Measurements from ENCODE around the gene C4orf54.

The C4orf54 gene

DNA sequence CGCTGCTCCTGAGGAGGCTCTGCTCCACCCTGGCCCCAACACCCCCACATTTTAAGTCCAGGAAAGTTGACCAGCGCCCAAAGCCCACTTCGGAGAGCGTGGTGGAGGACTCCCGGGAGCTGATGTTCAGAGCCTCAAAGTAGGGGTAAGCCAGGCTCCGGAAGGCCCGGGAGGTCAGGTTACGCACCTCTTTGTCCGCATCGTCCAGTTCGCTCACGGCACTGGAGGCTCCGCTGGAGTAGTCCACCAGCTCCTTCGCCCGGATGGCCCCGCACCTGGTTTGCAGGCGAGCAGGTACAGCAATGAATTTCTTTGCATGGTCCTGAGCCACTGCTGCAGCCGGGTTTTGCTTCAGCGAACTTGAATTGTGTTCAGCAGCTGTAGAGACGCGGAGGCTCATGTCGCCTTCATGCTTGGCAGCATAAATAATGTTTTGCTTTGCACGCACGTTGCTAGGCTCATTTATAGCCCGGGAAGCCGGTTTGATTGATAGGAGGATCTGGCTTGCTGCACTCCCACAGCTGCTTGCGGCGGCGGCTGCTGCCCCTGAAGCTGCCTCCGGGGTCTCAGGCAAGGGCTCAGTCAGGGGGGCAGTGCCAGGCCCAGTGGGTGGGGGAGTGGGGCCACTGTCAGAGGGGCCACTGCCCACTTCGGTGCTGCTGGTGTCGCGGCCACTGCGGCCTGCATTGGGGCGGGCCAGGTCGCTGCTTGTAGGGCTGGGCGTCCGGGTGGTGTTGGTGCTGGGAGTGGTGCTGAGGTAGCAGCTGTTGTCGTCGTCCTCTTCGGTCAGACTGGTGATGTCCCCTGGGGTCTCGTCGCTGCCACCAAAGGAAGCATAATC lies 4.8 kb downstream of the C4orf54 start:
- in situ Hi-C loops (cut with MboI; ENCODE audit: low sequenced_read_pairs), result no loop called here

DNA sequence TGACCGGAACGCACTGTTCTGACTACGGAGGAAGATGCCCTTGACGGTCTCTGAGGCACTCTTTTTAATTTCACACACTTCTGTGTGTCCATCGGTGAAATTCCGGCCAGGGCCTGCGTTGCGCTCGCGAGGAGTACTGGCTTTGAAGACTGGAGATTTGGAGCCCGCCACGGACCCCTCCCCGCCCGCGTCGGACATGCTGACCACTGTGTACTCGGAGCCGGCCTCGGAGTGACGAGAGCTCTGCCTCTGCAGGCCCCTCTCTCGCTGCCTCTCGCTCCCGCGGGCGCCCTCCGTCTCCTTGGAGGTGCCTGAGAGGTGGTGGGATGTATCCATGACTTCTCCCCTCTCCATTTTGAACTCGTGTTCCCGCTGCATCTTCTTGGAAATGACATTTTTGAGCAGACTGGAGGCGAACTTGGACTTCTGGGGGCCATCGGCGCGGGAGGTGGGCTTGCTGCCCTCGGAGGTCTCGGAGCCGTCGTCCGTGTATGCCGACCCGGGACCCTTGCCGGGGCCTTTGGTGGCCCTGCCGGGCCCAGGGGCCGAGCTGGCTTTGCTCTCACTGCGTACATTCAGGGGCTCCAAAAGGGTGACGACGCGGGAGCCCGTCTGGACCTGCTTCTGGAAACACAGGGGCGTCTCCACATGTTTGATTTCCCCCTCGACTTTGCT lies 5.7 kb downstream of the C4orf54 start:
- in situ Hi-C loops (cut with MboI; ENCODE audit: low sequenced_read_pairs), result no loop called here

DNA sequence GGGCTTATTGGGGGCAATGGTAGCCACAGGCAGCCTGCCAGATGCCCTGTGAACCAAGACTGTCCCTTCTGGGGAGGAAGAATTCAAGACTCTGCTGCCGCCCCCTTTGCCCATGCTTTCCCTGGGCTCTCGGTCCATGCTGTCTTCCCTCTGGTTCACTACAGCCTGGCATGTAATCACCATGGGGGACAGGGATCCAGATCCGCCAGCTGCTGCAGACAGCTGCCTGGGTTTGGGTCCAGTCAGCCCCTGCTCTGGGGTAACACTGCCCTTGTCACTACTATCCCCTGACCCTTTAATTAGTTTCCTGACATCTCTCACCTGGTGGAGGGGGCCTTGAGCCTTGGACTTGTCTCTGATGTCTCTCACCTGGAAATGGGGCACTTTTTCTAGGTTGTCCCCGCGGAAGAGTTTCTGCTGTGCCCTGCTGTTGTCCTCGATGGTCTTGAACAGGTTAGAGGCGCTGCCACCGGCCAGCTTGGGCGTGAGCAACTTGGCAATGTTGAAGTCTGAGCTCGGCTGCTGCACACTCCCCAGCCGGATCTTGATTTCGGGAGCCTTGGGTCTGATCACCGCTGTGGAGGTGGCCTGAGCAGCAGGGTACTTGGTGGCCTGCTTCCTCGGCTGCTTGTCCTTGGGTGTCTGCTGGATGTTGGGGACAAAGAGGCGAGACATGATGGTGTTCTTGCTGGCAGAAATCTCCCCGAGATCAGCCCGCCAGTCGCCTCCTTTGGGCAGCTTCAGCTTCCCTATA lies 6.4 kb downstream of the C4orf54 start:
- in situ Hi-C loops (cut with MboI; ENCODE audit: low sequenced_read_pairs), result no loop called here

DNA sequence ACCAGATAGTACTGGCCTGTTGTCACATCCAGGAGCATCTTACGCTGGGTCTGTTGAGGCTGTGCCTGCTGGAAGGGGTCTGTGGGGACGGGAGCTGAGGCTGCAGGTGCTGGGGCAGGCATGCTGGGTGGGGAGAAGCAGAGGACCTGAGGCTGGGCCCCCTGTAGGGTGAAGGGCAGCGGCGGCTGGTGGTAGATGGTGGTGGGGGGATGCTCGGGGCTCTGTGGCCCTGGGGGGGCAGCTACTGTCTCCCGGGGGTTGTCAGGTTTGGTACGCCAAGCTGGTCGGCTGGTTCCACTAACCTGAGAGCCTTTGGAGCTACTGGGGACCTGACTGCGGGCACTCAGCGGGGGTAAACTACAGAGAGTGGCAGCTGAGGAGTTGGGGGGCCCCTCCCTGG lies 7.8 kb downstream of the C4orf54 start:
- in situ Hi-C loops (cut with MboI; ENCODE audit: low sequenced_read_pairs), result no loop called here

DNA sequence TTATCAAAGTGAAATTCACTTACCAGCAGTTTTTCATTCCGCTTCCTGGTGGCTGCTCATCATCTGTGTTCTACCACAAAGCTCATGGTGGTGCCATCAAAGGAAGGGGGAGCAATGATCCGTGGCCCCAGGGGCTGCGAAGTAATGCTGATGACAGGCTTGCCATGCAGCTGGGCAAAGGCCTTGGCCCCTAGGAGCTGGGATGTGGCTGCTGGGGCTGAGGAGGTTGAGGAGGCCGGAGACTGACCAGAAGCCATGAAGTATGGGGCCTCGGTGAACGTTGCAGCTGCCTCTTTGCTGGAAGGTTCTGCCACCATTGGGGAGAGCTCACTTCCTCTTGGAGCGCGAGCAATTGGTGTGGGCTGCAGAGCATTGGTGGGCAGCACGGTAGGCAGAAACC lies 8.4 kb downstream of the C4orf54 start:
- in situ Hi-C loops (cut with MboI; ENCODE audit: low sequenced_read_pairs), result no loop called here

DNA sequence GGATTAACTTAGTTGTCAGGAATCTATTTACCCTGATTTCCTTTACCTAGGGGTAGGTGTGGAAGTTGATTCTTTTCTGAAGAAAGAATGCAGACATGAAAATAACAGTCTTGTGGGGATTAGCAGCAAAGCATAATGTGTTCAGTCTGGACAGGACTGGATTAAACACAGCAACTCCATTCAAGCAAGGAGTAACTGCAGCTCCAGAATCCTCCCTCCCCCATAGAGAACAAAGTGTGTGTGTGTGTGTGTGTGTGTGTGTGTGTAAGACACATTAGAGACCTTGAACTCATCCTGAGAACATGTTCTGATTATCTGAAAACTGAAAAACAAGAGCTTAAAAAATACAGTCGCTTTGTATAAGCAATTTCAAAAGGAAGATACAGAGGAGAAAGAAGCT lies 9.3 kb downstream of the C4orf54 start:
- in situ Hi-C loops (cut with MboI; ENCODE audit: low sequenced_read_pairs), result no loop called here

DNA sequence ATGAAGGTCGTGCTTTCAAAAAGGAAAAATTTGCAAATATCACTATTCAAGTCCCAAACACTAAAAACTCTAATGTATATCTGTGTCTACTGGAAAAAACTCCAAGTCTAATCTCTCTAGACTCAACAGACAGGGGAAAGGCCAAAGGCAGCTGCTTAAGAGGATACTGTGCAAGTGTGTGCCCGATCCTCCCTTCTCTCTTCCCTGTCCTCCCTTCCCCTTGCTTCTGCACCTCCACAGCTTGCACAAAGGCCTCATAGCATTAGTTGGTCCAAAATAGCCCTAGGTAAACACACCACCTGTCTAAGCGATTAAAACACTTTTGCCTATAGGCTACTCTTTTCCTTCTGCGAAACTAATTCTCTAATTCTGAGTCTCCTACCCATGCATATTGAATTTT lies 10.6 kb downstream of the C4orf54 start:
- in situ Hi-C loops (cut with MboI; ENCODE audit: low sequenced_read_pairs), result no loop called here

DNA sequence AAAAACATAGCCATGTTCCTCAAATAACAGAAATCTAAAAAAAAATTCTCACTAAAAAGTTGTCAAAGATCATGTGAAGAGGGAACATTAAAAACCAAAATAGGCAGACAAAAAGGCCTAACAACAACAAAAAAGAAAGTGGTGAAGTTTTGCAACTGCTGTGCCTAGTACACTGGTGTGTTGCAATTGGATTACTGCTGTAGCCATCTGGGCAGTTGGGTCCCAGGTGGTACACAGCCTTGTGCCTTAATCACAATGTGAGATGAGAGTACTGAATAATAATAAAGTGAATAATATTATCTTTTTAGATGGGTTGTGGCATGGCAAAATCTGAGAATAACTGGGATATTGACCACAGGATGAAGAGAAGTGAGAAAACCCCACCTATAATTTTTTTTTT lies 12.0 kb downstream of the C4orf54 start:
- in situ Hi-C loops (cut with MboI; ENCODE audit: low sequenced_read_pairs), result no loop called here

DNA sequence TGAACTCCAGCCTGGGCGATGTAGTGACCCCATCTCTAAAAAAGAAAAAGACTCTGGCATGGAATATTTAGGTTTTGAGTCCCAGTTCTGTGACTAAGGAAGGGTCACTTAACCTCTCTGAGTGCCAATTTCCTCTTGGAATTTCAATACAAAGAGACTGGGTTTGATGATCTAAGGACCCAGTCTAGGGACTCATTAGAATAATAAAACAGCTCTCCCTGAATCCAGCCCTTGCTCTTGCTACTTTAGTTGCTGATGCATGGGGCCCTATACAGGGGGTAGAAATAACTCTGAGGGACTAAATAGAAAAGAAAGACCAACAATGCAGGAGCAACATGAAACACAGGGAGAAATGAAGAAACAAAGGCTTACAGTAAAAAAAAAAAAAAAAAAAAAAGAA lies 12.6 kb downstream of the C4orf54 start:
- in situ Hi-C loops (cut with MboI; ENCODE audit: low sequenced_read_pairs), result no loop called here

DNA sequence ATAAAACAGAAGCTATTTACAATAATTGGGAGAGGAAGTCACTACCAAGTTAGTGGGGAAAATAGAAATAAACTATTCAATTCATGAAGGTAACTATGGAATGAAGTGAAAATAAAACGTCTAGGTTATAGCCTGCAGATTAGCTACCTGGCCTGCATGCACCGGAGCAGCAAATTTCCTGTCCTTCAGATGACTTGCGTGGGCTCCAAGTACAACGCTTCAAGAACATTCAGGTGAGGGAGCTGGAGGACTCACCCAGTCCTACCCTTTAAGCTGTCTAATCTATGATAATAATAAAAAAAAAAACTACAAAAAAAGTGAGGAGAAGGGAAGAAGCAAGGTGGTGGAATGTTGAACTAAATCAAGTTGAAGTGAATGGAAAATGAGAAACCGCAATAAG lies 13.2 kb downstream of the C4orf54 start:
- in situ Hi-C loops (cut with MboI; ENCODE audit: low sequenced_read_pairs), result no loop called here

DNA sequence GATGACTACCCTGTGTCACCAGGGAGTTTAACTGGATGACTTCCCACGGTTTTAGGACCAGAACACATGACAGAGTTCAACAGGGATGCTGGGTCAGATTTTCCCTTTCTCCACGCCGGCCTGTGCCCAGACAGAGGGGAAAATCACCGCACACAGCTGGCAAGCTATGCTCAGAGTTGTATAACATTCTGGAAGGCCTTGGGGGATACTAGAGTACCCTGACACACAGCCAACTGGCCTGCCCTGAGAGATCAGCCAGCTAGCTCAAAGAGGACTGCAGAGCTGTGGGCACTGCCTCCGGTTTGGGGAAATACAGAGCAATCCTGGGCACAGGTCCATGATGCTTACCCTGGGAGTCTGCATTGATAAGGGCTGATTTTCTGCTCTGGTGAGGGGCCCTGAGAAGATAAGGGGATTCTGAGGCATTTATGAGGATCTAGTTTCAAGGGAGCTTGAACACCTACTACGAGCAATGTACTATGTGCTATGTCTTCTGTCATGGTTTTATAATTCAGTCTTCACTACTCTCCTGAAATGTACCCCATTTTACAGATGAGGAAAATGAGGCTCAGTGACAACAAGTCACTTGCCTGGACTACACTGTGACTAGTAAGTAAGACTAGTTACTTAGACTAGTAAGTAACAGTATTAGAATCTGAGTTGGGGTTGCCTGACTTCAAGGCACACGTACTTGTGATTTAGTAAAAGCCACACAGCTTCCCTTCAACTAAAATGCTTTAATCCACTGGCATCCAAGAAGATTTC lies 14.7 kb downstream of the C4orf54 start:
- in situ Hi-C loops (cut with MboI; ENCODE audit: low sequenced_read_pairs), result no loop called here

DNA sequence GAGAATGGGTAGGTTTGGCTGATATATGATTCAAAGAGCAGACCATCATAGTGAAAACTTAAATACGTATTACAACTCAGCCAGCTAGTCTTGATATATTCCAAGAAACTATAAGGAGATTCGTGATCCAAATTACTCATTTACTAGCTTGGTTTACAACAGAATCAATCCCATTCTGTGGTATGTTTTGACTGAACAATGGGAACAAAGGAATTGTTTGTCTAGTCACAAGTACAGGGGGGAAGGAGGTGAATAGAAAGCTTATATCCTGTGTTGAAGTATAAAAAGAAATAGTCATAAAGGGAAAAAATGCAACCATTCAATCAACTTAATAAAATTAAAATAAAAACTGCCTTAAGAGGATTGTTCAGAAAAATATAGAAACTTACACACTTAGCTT lies 17.0 kb downstream of the C4orf54 start:
- in situ Hi-C loops (cut with MboI; ENCODE audit: low sequenced_read_pairs), result no loop called here

DNA sequence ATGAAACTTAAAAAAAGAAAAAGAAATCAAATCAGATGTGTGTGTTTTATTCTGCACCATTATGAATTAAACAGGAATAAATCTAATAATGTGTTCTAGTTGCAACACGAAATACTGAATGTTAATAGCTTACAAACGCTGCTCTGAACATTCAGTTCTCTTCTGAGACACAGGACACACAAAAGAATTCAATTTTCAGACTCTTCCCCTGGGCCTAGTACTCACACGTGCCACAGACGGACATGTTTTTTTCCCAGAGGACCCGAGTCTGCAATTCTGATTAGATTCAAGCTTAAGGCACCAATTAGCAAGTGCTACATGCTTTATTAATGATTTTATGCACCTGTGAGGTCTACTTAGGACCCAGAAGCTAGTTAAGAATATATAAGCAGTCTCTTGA lies 20.5 kb downstream of the C4orf54 start:
- in situ Hi-C loops (cut with MboI; ENCODE audit: low sequenced_read_pairs), result no loop called here

DNA sequence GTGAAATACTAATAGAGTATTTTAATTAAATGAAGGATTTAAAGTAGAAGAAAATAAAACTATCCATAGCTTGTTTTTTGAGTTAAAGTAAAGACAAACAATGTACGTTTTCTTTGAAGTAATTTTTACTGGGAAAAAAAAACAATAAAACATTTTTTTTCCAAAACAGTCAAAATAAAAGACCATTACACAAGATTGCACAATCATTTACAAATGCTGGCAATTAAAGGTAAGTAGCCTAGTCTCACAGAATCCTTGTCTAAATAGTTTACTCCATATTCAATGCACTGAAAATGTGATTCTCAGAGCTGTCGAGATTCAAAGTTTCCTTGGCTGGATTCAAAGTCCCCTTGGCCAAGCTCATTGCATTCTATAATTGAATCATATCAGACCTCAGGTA lies 21.2 kb downstream of the C4orf54 start:
- in situ Hi-C loops (cut with MboI; ENCODE audit: low sequenced_read_pairs), result no loop called here

DNA sequence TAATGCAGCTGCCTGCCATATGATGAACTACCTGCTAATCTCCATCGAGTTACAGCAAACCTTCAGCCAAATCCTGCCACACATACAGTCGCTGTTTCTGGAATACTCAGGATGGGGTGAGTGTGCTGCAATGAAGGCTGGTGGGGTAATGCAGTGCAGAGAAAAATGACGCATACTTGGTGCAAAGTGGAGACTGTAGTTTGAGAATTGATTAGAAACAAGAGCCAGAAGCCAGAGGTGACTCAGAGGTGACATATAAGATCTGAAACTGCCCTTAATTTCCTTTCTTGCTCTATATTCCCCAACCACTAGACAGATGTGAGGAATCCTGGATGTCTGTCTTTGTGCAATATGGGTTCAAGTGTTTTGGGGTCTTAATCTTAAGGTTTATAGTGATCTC lies 22.0 kb downstream of the C4orf54 start:
- in situ Hi-C loops (cut with MboI; ENCODE audit: low sequenced_read_pairs), result no loop called here

DNA sequence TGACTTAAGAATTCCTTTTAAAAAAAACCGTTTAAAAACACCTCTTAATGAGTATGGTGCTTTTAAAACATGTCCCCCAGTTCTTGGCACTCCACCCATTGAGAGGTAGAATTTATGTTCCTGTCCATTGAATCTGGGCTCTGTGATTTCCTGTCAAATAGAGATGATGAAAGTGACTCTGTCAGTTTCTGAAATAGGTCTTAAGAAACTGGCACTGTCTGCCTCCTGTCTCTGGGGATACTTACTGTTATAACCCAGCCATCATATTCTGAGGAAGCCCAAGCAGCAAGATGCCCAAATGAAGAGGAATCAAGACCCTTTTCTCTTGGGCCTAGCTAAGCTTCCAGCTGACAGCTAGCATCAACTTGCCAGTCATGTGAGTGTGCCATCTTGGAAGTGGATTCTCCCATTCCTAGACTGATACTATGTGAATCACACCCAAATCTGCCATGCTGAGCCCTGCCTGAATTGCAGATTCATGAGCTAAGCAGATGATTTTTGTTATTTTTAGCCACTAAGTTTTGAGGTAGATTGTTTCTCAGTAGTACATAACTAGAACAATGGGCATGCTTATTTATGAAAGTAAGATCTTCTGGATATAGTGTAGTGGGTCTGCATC lies 22.8 kb downstream of the C4orf54 start:
- in situ Hi-C loops (cut with MboI; ENCODE audit: low sequenced_read_pairs), result no loop called here

DNA sequence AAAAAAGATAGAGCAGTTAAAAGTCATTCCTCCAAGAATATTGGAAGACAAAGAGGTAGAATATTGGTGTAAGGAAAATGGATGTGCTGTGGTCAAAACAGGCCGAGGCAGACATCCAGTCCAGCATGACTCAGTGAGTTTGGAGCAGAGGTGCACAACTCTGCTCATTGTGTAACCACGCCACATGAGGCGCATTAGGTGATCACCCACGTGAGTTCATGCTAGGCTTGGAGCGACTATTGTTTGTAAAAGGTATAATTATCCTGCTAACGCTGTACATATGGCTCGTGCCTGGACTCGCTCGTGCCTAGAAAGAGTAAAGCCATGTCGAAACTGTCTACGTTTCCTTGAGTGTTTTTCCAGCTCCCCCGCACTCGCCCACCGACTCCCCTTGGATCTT lies 23.9 kb downstream of the C4orf54 start:
- in situ Hi-C loops (cut with MboI; ENCODE audit: low sequenced_read_pairs), result no loop called here

DNA sequence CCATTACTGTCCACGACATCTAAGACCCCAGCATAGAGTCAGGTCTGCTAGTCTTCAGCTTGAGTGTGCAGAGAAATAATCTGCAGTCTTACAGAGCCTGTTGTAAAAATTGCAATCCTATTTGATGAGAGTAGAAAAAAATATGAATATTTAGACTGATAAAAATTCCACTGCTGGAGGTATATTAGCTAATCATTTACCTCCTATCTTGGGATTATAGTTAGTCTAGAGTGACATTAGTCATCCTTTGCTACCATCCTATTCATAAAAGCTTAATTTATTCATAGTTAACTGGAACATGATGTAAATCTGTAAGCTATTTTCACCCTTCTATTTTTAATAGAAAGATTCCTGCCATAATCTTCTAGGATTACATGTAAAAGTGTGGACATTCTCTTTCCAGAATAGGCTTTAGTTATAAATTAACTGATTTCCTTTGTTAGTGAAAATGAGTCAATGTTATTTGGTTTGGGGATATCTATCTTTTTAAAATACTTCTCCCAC lies 26.7 kb downstream of the C4orf54 start:
- in situ Hi-C loops (cut with MboI; ENCODE audit: low sequenced_read_pairs), result no loop called here

DNA sequence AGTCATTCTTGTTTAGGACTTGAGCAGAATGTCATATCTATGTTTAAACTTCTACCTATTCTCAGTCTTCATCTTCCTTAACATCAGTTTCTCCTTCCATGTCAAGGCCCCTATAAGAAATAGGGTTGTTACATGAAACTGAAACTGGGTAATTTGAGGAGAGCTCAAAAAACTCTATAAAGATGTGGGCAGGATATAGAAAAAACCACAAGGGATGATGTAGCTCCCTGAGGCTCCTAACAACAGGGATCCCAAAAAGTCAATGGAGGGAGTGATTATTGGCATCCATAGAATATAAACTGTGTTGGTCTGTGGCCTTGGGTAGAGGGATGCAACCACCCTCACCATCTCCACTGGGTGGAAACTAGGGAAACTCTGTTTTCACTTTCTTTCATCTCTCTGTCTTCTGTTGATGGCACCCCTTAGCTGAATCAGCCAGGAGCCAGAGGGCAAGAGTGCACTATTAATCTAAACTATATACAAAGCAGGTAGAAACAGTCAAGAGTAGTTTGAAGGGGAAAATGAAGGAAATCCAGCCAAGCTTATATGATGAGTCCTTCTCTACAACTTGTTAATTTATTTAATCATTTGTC lies 27.6 kb downstream of the C4orf54 start:
- in situ Hi-C loops (cut with MboI; ENCODE audit: low sequenced_read_pairs), result no loop called here

DNA sequence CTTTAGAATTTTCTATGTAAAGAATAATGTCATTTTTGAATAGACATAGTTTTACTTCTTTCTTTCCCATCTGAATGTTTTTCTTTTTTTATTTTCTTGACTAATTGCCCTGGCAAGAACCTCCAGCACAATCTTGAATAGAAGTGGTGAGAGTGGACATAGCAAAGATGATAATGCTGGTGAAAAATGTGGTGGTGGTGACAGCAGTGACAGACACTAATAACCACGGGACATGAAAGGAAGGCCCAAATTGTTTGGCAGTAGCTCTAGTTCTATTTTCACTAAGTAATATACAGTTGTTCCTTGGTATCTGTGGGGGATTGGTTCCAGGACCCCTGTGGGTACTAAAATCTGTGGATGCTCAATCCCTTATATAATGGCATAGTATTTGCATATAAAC lies 29.6 kb downstream of the C4orf54 start:
- in situ Hi-C loops (cut with MboI; ENCODE audit: low sequenced_read_pairs), result no loop called here

Data from HL-60/S4 treated with retinoic acid at 250 ng/mL for 4 days and 3 days (cell line).